Measurements from ENCODE around the gene SERPINA6.
"Not testable (repeated sequence)": the region's sequence is repeated elsewhere in the genome, so short reads cannot be mapped to it uniquely, and the experiment has no call there.

SERPINA6 gene

GRCh38 chr14:94322648-94323570 is at the start of gene SERPINA6:
Gene SERPINA6 (minus strand): TSS chr14:94323336. CDS start chr14:94314648, 8,688 bp downstream.
- DNase-seq: peak; percentile 39

GRCh38 chr14:94372021-94372605 is 49.0 kb upstream of the SERPINA6 start:
- DNase-seq: no peak

- DNase-seq: no peak
Observed at GRCh38 chr14:94370524-94370910, 47.4 kb upstream of the SERPINA6 start.

- DNase-seq: not testable (repeated sequence)
Observed at GRCh38 chr14:94369766-94370523, 46.8 kb upstream of the SERPINA6 start.

DNA sequence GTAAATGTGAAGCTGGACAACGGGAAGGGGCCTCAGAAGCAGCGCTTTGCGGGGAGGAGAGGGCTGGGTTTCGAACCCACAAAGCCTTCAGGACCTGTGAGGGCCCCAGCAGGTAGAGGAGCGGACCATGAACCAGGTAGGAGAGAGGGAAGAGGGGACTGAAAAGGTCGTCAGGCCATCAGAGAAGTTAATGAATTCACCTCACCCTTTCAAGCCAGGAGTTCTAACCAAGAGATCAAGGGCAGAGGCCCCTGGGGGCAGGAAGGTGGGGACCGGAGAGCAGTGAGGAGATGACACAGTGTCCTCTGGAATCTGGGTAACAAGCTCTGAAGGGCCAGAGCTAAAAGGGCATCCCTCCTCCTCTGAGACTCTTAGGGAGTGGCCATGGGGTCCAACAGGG is 45.8 kb upstream of the SERPINA6 start:
- no peak for DNase-seq

- DNase-seq: no peak
Observed at GRCh38 chr14:94368243-94368590, 45.1 kb upstream of the SERPINA6 start.

GRCh38 chr14:94367347-94368242 is 44.5 kb upstream of the SERPINA6 start:
- no peak for DNase-seq

DNA sequence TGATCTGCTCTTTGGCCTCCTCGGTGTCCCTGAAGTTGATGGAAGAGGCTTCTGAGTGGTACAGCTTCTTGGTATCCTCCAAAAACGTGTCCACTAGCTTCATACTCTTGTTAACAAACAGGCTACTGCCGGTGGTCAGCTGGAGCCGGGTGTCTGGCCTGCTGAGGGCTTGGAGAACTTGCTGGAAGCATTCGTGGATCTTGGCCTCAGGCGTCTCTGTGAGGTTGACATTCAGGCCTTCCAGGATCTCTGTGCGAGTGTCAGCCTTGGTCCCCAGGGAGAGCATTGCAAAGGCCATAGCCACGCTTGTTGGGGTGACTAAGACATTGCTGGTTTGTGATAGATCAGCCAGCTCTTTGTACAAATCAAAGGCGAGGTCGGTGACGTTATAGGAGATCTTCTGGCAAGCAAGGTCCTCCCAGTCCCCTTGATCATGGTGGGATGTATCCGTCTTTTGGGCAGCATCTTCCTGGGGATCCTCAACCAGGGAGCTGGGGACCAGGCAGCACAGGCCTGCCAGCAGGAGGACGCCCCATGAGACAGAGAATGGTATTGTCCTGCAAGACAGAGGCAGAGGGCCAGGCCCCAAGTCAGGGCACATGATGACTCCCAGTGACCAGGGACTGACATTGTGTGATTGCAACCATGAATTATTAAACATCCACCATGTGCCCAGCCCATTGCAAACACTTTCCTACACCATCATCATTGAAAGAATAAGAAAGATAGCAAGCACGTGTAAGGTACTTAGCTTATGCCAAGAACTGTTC is 43.2 kb upstream of the SERPINA6 start, which contains the start of gene SERPINA2:
TSS of gene SERPINA2 (minus strand) at position 553 of the 770 bp plus-strand sequence.
- DNase-seq: no peak

DNA sequence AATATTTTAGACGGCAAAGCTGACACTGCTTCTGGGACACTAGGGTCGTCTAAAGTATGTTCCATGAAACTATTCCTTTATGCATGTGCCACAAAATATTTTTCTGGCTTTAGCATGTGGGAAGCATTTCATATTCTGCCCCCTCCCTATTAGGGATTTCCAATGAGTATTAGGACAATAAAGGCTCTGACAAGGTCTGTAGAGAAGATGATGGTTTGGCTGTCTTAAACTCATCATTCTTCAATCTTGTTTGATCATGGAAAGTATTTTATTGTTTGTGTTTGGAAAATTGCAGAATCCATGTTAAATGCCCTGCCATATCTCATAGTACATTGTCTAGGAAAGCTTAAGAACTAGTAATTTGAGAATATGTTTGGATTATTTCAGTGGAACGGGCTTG is 42.5 kb upstream of the SERPINA6 start:
- DNase-seq: no peak

GRCh38 chr14:94364964-94365363 is 41.8 kb upstream of the SERPINA6 start:
- no peak for DNase-seq

DNA sequence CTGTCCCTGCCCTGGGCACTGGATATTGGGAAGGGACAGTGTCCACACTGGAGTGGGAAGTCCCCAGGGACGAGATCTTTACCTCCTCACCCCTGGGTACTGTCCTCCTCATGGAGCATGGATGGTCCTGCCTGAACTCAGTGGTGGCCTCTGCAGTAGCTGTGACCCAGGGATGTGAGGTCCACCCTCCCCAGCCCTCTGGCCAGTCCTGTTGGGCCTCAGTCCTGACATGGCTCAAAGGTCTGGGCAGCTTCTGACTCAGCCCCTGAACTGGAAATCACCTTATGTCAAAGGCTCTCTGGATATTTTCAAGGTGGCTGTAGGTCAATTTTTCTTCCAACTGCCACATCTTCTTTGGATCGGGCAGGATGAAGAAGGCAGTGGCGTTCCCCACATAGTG is 40.9 kb upstream of the SERPINA6 start:
- DNase-seq: no peak

DNA sequence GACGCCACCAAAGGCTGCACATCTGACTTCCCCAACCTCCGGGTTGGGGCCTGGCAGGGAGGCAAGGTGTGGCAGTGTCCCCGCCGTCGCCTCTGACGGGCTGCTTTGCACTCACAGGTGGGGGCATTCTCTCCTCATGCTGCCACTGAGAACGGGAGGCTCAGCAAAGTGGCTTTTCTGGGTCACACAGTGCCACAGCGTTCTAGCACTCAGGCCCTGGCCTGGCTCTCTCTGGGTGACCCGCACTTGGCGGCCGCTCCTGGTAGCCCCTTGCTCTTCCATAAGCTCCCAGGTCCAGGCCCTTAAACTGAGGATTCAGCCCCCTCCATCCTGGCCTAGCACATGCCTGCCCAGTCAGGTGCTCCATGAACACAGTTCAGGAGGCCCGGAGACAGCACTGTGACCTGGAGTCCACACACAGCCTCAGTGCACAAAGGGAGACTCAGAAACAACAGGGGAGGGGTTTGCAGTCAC is 40.1 kb upstream of the SERPINA6 start:
- no peak for DNase-seq

GRCh38 chr14:94362614-94363133 is 39.5 kb upstream of the SERPINA6 start:
- no peak for DNase-seq

- no peak for DNase-seq
Observed at GRCh38 chr14:94361682-94362081, 38.5 kb upstream of the SERPINA6 start.

GRCh38 chr14:94360945-94361565 is 37.9 kb upstream of the SERPINA6 start:
- DNase-seq: no peak

DNA sequence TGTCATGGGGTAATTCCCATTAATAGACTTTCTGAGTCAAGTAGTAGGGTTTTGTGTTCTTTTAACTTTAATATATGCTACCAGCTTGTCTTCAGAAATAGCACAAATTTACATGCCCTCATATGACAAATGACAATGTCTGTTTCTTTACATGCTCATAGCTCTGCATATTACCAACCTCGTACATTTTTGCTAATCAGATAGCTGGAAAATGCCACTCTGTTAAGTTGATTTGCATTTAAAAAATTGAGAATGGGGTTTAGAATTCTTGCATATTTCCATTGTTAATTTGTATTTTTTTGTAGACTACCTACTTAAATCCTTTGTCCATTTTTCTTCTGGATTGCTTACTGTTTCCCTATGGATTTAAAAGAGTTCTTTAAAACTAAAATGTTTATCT is 34.0 kb upstream of the SERPINA6 start:
- no peak for DNase-seq

GRCh38 chr14:94356379-94357056 is 33.4 kb upstream of the SERPINA6 start:
- DNase-seq: no peak

- DNase-seq: peak; percentile 53
Observed at GRCh38 chr14:94355191-94355794, 32.2 kb upstream of the SERPINA6 start.

GRCh38 chr14:94354638-94355185 is 31.6 kb upstream of the SERPINA6 start:
- DNase-seq: no peak

Measured in fibroblast of skin of right biceps (primary cell).